NK-92 (cell line): ENCODE measurements around the gene LPA.

Experiments
- DNase-seq: peaks from one replicate; lab custom pipeline; 2025; ENCODE audit not compliant: unreplicated experiment; lab: John Stamatoyannopoulos, UW

The LPA gene

DNA sequence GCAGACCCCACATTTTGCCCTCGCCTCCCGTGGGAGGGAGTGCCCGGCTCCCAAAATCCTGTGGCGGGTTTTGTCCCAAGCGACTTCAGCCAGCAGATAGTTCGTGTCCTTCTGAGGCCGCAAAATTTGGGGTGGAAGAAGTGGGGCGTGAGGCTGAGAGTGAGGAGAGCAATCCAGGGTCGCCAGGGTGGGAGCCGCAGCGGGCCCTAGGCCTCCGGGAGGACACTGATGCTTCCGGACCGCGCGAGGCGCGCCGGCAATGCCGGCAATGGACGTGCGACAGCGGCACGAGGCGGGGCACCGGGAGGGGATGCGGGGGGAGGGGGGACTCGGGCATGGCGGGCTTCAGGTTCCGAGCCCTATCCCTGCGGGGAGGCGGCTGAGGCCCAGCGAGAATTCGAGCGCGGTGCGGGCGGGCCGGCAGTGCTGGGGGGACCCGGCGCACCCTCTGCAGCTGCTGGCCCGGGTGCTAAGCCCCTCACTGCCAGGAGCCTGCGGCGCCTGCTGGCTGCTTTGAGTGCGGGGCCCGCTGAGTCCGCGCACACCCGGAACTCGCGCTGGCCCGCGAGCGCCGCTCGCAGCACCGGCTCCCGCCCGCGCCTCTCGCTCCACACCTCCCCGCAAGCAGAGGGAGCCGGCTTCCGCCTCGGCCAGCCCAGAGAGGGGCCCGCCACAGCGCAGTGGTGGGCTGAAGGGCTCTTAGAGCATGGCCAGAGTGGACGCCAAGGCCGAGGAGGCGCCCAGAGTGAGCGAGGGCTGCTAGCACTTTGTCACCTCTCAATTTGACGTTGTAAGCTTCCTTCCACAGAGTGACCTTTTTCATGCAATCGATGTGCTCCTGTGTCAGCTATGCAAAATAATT, 143.8 kb downstream of the LPA start:
- no peak for DNase-seq

DNA sequence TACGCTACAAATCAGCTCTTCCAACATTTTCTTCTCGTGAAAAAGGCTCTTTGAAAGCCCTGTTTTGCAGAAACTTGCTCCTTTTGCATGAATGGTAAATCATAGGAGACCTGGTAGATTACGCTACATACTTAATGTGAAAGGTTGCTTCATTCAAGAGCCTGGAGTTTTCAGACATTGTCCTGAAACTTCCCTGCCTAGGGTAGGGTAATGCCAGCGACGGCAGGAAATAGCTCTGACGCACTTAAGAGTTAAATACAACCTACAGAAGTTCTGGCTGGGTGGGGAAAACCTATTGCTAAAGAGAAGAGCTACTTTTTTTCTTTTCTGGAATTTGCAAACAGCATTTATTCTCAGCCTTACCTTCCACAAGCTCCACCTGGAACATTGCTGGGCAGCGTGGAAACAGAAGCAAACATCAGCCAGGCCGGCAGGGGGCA, 144.5 kb downstream of the LPA start:
- DNase-seq = no peak

DNA sequence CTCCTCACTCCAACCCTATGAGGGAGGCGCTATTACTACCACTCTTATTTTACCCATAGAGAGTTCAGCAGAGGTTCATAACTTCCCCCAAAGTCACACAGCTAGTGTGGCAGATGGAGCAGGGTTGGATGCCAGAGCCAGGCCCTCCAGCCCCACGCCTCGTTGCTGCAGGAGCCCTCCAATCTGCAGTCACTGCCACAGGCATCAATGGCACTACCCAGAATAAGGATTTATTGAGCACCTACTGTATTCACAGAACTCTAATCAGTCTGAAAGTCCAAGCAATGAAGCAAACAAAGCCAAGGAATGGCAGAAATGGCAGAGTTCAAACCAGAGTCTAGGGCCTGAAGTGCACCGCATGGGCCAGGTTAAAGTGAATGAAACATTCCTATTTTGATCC, 144.9 kb downstream of the LPA start:
- DNase-seq = no peak

DNA sequence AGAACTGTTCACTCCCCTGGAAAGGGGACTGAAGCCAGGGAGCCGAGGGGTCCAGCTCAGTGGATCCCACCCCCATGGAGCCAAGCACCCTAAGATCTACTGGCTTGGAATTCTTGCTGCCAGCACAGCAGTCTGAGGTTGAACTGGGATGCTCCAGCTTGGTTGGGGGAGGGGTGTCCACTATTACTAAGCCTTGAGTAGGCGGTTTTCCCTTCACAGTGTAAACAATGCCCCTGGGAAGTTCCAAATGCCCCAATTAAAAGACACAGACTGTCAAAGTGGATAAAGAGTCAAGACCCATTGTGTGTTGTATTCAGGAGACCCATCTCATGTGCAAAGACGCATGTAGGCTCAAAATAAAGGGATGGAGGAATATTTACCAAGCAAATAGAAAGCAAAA, 150.2 kb downstream of the LPA start:
- DNase-seq = no peak

GRCh38 chr6:160510976-160511617, 153.0 kb downstream of the LPA start:
- DNase-seq = no peak

DNA sequence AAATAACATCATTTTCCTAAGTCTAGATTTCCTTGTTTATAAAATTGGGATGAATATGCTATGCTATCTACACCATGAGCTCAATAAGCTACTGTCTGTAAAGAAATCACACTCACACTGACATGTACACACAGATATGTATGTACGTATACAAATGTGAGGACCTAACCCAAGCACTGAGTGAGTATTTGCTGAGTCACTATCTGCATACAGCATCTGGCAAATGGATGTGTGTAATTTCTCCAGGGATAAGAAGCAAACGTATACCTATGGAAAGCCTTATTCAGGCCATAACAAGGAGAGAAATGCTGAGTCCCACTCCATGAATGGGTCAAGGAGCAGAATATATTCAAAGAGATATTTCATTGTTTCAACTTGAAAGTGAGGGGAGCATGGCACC, 153.9 kb downstream of the LPA start:
- DNase-seq = no peak

GRCh38 chr6:160509610-160510009, 154.5 kb downstream of the LPA start:
- no peak for DNase-seq

DNA sequence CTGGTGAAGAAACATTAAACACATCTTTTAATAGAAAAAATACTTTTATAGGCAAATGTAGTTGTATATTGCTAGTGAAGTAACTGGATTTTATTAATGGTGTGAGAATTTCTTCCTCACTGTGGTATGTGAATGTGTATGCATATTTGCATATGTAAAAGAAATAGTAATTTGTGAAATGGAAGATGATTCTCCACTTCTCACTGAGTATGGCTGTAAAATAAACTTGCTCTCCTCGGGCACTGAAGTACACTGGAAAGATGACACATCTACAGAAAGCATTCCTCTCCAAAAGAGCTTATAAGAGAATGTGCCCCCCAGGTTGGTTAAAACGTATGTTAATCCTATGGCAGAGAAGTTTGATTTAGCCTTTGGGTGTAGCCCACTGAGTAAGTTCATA, 155.5 kb downstream of the LPA start:
- DNase-seq = no peak

- no peak for DNase-seq
These were observed 156.7 kb downstream of the LPA start for GRCh38 chr6:160507420-160507819.

GRCh38 chr6:160505970-160506369, 158.1 kb downstream of the LPA start:
- no peak for DNase-seq

GRCh38 chr6:160500639-160501038, 163.4 kb downstream of the LPA start:
- no peak for DNase-seq

GRCh38 chr6:160494576-160494975, 169.5 kb downstream of the LPA start:
- no peak for DNase-seq

GRCh38 chr6:160489091-160489490, 175.0 kb downstream of the LPA start:
- DNase-seq = no peak

GRCh38 chr6:160487116-160487515, 177.0 kb downstream of the LPA start:
- DNase-seq = no peak
